Neural progenitor cell (in vitro differentiated cells): ENCODE measurements around the gene SH2D2A.

Experiments used
- EZH2 ChIP-seq: fragments of 200-600 bp; sonication (generic); IDR thresholded peaks from 2 replicates; pipeline ENCODE4 v1.6.1; 2017; ENCODE audit warnings: antibody characterized with exemption, mild to moderate bottlenecking, moderate library complexity
- TF ChIP-seq, protein P1 (sequence below): fragments of 200-600 bp; sonication (generic); IDR thresholded peaks from 2 replicates; pipeline ENCODE4 v1.5.1; 2017; ENCODE audit warnings: antibody characterized with exemption, mild to moderate bottlenecking

DNA sequence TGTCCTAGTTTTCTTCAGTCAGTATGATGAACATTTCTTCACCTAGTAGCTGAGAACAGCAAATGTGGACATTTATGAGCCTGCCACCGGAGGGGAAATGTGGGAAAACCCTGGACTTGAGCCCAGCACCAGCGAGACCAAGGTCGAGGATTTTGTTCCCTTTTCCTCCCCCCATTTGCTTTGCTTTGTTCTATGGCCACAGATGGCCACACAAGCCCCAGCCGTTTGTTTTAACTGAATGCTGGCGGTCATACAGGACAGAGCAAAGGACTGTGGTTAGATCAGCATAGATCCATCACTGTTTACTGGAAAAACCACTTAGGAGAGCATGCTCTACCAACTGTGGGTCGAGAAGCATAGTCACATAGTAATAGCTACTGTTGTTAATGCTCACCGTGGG, 20.9 kb downstream of the SH2D2A start:
- TF ChIP-seq EZH2 = no peak
- TF ChIP-seq, protein P1, sequence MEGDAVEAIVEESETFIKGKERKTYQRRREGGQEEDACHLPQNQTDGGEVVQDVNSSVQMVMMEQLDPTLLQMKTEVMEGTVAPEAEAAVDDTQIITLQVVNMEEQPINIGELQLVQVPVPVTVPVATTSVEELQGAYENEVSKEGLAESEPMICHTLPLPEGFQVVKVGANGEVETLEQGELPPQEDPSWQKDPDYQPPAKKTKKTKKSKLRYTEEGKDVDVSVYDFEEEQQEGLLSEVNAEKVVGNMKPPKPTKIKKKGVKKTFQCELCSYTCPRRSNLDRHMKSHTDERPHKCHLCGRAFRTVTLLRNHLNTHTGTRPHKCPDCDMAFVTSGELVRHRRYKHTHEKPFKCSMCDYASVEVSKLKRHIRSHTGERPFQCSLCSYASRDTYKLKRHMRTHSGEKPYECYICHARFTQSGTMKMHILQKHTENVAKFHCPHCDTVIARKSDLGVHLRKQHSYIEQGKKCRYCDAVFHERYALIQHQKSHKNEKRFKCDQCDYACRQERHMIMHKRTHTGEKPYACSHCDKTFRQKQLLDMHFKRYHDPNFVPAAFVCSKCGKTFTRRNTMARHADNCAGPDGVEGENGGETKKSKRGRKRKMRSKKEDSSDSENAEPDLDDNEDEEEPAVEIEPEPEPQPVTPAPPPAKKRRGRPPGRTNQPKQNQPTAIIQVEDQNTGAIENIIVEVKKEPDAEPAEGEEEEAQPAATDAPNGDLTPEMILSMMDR = no peak
